SJCRH30 (cell line): ENCODE data around the gene HIP1R. TPM values are rescaled to one million over a fixed set of nuclear protein-coding genes. Genes with fewer than 3 reads are reported as not detected.
"Not testable (repeated sequence)": the region's sequence is repeated elsewhere in the genome, so short reads cannot be mapped to it uniquely, and the experiment has no call there.

Experiments used
- DNase-seq, 2 experiments: peaks; one replicate each; pipeline ENCODE4 v3.0.0-alpha.2; 2015 to 2020
- H3K27ac ChIP-seq: fragments of 250-450 bp; sonication (Bioruptor Pico); 2 replicates; pipeline ENCODE4 v1.5.1; 2020; ENCODE audit warnings: mild to moderate bottlenecking, moderate library complexity
- H3K27me3 ChIP-seq: fragments of 250-450 bp; sonication (Bioruptor Pico); 2 replicates; pipeline ENCODE4 v1.5.1; 2020; ENCODE audit warnings: mild to moderate bottlenecking, moderate library complexity
- H3K36me3 ChIP-seq: fragments of 250-450 bp; sonication (Bioruptor Pico); 2 replicates; pipeline ENCODE4 v1.5.1; 2020; ENCODE audit warnings: mild to moderate bottlenecking, moderate library complexity
- H3K4me1 ChIP-seq: fragments of 250-450 bp; sonication (Bioruptor Pico); 2 replicates; pipeline ENCODE4 v1.5.1; 2020; ENCODE audit warnings: mild to moderate bottlenecking, moderate library complexity
- H3K4me3 ChIP-seq: fragments of 250-450 bp; sonication (Bioruptor Pico); 2 replicates; pipeline ENCODE4 v1.5.1; 2020; ENCODE audit warnings: mild to moderate bottlenecking, moderate library complexity
- H3K9me3 ChIP-seq: fragments of 250-450 bp; sonication (Bioruptor Pico); replicated peaks from 2 replicates; pipeline ENCODE4 v1.5.1; 2020; ENCODE audit warnings: mild to moderate bottlenecking, moderate library complexity
- total RNA-seq: library from RNA; depleted of rRNA; stranded (reverse); fragments of >200 nt; shearing (Covaris generic); gene quantifications from 2 replicates; pipeline ENCODE4 v1.2.3, GENCODE V29; 2014; rRNA removed

HIP1R gene, protein sequence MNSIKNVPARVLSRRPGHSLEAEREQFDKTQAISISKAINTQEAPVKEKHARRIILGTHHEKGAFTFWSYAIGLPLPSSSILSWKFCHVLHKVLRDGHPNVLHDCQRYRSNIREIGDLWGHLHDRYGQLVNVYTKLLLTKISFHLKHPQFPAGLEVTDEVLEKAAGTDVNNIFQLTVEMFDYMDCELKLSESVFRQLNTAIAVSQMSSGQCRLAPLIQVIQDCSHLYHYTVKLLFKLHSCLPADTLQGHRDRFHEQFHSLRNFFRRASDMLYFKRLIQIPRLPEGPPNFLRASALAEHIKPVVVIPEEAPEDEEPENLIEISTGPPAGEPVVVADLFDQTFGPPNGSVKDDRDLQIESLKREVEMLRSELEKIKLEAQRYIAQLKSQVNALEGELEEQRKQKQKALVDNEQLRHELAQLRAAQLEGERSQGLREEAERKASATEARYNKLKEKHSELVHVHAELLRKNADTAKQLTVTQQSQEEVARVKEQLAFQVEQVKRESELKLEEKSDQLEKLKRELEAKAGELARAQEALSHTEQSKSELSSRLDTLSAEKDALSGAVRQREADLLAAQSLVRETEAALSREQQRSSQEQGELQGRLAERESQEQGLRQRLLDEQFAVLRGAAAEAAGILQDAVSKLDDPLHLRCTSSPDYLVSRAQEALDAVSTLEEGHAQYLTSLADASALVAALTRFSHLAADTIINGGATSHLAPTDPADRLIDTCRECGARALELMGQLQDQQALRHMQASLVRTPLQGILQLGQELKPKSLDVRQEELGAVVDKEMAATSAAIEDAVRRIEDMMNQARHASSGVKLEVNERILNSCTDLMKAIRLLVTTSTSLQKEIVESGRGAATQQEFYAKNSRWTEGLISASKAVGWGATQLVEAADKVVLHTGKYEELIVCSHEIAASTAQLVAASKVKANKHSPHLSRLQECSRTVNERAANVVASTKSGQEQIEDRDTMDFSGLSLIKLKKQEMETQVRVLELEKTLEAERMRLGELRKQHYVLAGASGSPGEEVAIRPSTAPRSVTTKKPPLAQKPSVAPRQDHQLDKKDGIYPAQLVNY
- 6.5 and 9.8 TPM in 2 replicates for total RNA-seq

DNA sequence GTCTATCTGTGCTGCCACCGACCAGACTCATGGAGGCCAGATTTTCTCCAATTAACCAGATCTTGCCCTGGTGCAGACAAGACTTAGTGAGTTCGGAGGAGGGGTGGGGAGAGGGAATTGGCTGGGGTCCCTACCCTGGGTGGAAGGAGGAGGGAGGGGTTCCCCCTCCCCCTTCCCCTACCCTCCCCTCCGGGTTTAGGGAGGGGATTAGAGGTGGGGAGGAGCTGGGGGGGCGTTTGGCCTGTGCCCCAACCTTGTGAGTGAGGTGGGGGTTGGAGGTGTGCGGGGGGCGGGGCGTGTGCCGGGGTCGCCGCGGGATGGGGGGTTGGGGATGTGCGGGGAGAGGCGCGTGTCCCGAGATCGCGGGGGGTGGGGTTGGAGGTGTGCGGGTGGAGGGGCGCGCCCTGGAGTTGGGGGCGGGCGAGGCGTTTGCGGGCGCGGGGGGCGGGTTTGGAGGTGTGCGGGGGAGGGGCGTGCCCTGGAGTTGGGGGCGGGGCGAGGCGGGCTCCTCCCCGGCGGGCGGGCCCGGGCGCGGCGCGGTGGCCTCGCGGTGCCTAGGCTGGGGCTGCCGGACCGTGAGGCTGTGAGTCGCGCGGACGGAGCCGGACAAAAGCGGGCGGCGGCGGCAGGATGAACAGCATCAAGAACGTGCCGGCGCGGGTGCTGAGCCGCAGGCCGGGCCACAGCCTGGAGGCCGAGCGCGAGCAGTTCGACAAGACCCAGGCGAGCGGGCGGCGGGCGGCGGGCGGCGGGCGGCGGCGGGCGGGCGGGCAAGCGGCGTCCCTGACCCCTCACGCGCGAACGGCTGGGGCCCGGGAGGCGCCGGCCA, at the start of gene HIP1R:
Gene HIP1R (plus strand): TSS at position 537 of the 829 bp plus-strand sequence. CDS start 94 bp downstream, at position 631.
- Histone ChIP-seq H3K4me1 (no peaks in the 10 kb centered on the region), H3K27me3 (no peaks in the 10 kb centered on the region), H3K36me3 (no peaks in the 10 kb centered on the region), H3K9me3 (no peaks in the 10 kb centered on the region), H3K4me3 (peak within 1 kb of the TSS; percentile 58), H3K27ac (peak within 1 kb of the TSS; percentile 47)
- peak in 1 of 2 experiments; percentile 41 for DNase-seq

DNA sequence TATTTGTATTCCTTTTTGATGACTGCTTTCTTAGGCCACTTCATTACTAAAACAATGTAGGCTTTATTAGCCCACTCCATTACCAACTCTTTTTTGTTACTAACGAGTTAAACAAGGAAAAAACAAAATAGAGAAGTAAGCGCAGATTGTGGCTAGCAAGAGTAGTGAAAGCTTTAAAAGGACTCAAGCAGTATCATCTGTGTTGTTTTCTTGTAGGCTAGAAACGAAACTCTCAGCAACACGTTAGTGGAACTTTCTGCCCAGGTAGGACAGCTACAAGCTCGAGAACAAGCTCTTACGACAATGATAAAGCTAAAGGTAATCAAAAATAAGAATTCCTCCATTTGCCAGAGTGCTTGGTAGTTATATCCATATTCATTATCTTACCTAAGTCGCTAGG, 49.8 kb upstream of the HIP1R start:
- Histone ChIP-seq H3K27me3 (no peaks in the 10 kb centered on the region), H3K9me3 (no peaks in the 10 kb centered on the region), H3K4me1 (no peaks in the 10 kb centered on the region), H3K36me3 (no peaks in the 10 kb centered on the region), H3K4me3 (no peak overlapping the region), H3K27ac (no peak overlapping the region)
- DNase-seq = no peak

GRCh38 chr12:122788387-122788786, 46.9 kb upstream of the HIP1R start:
- Histone ChIP-seq H3K4me3 (no peak overlapping the region), H3K9me3 (no peaks in the 10 kb centered on the region), H3K4me1 (no peaks in the 10 kb centered on the region), H3K27ac (no peak overlapping the region), H3K36me3 (no peaks in the 10 kb centered on the region), H3K27me3 (no peaks in the 10 kb centered on the region)
- no peak for DNase-seq

- Histone ChIP-seq H3K4me3 (no peak overlapping the region), H3K36me3 (no peaks in the 10 kb centered on the region), H3K27ac (no peak overlapping the region), H3K27me3 (no peaks in the 10 kb centered on the region), H3K9me3 (no peaks in the 10 kb centered on the region), H3K4me1 (no peaks in the 10 kb centered on the region)
- no peak for DNase-seq
Observed at GRCh38 chr12:122789637-122790036, 45.6 kb upstream of the HIP1R start.

GRCh38 chr12:122790393-122791075, 44.7 kb upstream of the HIP1R start:
- DNase-seq = no peak
- Histone ChIP-seq H3K27ac (no peak overlapping the region), H3K9me3 (no peaks in the 10 kb centered on the region), H3K4me1 (no peaks in the 10 kb centered on the region), H3K4me3 (no peak overlapping the region), H3K27me3 (no peaks in the 10 kb centered on the region), H3K36me3 (no peaks in the 10 kb centered on the region)

DNA sequence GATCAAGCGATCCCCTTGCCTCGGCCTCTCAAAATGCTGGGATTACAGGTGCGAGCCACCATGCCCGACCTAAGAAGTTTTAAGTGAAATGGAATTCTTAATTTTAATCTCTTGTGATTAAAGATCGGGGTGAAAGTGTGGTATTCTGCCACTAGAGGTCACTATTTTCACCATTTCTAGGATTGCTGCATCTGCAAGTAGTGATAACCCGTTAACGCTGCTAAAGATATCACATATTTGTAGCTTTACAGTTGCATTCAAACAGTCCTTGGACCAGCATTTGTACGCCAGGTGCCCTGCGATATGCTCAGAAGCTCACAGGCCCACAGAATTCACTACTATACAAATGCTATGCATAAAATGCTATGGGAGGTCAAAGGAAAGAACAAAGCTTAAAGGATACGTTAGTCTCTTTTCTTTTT, 41.6 kb upstream of the HIP1R start:
- H3K9me3 ChIP-seq = no peaks in the 10 kb centered on the region
- H3K27me3 ChIP-seq = no peaks in the 10 kb centered on the region
- H3K4me1 ChIP-seq = no peaks in the 10 kb centered on the region
- DNase-seq = peak; percentile 16 to 65
- H3K4me3 ChIP-seq = no peak overlapping the region
- no peaks in the 10 kb centered on the region for H3K36me3 ChIP-seq
- H3K27ac ChIP-seq = no peak overlapping the region

DNA sequence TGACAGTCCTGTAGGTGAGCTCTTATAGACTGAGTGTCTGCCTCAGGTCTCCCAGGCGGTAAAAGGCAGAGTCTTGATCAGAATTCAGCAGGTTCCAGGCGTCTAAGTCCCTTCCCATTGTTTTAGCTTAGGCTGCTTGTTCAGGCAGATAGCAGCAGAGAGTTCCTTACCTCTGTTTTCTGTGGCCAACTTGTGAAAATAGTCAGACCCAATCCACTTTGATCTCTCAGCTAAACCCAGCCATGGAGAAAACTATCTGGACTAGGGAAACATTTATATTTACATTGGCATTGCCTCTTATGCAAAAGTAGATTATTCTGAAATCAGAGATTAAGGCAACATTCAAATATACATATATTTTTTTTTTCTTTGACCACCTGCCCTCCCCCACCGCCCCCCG, 39.5 kb upstream of the HIP1R start:
- Histone ChIP-seq H3K36me3 (no peaks in the 10 kb centered on the region), H3K27me3 (no peaks in the 10 kb centered on the region), H3K4me1 (no peaks in the 10 kb centered on the region), H3K27ac (no peak overlapping the region), H3K9me3 (no peaks in the 10 kb centered on the region), H3K4me3 (no peak overlapping the region)
- DNase-seq = no peak

DNA sequence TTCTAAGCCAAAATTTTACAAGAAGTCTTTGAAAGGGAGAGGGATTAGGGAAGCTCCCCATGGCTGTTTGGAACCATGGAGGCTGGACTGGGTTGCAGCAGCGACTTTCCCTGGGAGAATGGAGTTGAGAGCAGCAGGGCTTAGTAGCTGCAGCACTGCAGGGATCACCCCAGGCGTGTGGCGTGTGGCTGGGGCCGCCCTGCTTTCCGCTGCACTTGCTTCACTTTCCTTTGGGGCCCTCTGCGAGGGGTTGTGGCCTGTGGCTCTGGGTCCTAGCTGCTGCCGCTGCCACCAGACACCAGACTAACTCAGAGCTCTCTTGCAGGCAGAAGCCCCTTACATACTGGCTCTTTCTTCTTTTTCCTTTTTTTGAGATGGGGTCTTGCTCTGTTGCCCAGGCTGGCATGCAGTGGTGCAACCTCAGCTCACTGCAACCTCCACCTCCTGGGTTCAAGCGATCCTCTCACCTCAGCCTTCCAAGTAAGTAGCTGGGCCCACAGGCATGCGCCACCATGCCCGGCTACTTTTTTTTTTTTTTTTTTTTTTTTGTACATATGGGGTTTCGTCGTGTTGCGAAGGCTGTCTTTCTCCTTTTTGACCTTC, 35.5 kb upstream of the HIP1R start:
- no peaks in the 10 kb centered on the region for H3K27me3 ChIP-seq
- H3K4me1 ChIP-seq = no peaks in the 10 kb centered on the region
- H3K27ac ChIP-seq = no peak overlapping the region
- no peaks in the 10 kb centered on the region for H3K36me3 ChIP-seq
- DNase-seq = no peak
- no peak overlapping the region for H3K4me3 ChIP-seq
- no peaks in the 10 kb centered on the region for H3K9me3 ChIP-seq

- H3K9me3 ChIP-seq = no peaks in the 10 kb centered on the region
- no peaks in the 10 kb centered on the region for H3K36me3 ChIP-seq
- no peaks in the 10 kb centered on the region for H3K27me3 ChIP-seq
- no peak overlapping the region for H3K4me3 ChIP-seq
- no peaks in the 10 kb centered on the region for H3K4me1 ChIP-seq
- DNase-seq = no peak
- no peak overlapping the region for H3K27ac ChIP-seq
Observed at GRCh38 chr12:122803937-122804336, 31.3 kb upstream of the HIP1R start.

DNA sequence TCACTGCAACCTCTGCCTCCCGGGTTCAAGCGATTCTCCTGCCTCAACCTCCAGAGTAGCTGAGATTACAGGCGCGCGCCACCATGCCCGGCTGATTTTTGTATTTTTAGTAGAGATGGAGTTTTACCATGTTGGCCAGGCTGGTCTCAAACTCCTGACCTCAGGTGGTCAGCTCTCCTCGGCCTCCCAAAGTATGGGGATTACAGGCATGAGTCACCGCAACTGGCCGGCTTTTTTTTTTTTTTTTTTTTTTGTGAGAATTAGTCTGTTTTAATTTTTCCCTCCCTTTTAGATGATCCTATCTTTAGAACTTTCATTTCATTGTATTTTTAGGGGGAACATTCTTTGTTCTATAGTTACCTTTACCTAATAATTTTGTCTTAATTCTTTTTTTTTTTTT, 30.3 kb upstream of the HIP1R start:
- H3K36me3 ChIP-seq, H3K4me1 ChIP-seq, H3K9me3 ChIP-seq, H3K27me3 ChIP-seq, H3K4me3 ChIP-seq, DNase-seq, H3K27ac ChIP-seq: not testable (repeated sequence)

- DNase-seq = no peak
- Histone ChIP-seq H3K4me3 (no peak overlapping the region), H3K36me3 (no peaks in the 10 kb centered on the region), H3K27me3 (no peaks in the 10 kb centered on the region), H3K4me1 (no peaks in the 10 kb centered on the region), H3K27ac (no peak overlapping the region), H3K9me3 (no peaks in the 10 kb centered on the region)
Observed at GRCh38 chr12:122807651-122808050, 27.6 kb upstream of the HIP1R start.

DNA sequence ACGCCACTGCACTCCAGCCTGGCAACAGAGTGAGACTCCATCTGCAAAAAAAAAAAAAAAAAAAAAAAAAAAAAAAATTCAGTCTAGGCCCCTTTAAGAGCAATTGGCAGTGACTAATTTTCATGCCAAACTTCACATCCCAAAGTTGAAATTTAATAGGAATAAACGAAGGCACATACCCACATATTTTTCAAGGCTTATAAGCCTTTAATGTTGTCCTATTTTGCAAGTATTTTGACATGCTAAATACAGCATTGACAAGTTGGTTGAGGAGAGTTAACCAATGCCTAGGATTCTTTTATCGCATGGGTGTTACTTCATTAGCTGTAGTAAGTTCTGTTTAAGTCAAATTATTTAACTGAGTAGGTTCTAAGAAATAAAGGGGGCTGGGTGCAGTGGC, 23.5 kb upstream of the HIP1R start:
- no peaks in the 10 kb centered on the region for H3K4me1 ChIP-seq

GRCh38 chr12:122813310-122813713, 21.9 kb upstream of the HIP1R start:
- no peaks in the 10 kb centered on the region for H3K27me3 ChIP-seq
- no peaks in the 10 kb centered on the region for H3K36me3 ChIP-seq
- no peaks in the 10 kb centered on the region for H3K9me3 ChIP-seq
- H3K4me3 ChIP-seq = no peak overlapping the region
- H3K4me1 ChIP-seq = no peaks in the 10 kb centered on the region
- no peak for DNase-seq
- no peak overlapping the region for H3K27ac ChIP-seq

More for the DNA sequence above, 23.5 kb upstream of the HIP1R start:
- no peaks in the 10 kb centered on the region for H3K36me3 ChIP-seq
- H3K9me3 ChIP-seq = no peaks in the 10 kb centered on the region
- no peaks in the 10 kb centered on the region for H3K27me3 ChIP-seq
- H3K27ac ChIP-seq = no peak overlapping the region
- no peak overlapping the region for H3K4me3 ChIP-seq
- DNase-seq = no peak
